Colon (tissue), 2 donors: ENCODE data around the gene SMARCD3.

ENCODE experiments used
- FAIRE-seq: peaks from 2 replicates; lab custom pipeline; 2012; peaks lifted over from hg19 to GRCh38; lab: Jason Lieb, UNC
- donor health status: control.
- donor health status: control.

Gene SMARCD3

GRCh38 chr7:151236406-151236805 lies 12.1 kb downstream of the SMARCD3 start:
- no peak for FAIRE-seq

DNA sequence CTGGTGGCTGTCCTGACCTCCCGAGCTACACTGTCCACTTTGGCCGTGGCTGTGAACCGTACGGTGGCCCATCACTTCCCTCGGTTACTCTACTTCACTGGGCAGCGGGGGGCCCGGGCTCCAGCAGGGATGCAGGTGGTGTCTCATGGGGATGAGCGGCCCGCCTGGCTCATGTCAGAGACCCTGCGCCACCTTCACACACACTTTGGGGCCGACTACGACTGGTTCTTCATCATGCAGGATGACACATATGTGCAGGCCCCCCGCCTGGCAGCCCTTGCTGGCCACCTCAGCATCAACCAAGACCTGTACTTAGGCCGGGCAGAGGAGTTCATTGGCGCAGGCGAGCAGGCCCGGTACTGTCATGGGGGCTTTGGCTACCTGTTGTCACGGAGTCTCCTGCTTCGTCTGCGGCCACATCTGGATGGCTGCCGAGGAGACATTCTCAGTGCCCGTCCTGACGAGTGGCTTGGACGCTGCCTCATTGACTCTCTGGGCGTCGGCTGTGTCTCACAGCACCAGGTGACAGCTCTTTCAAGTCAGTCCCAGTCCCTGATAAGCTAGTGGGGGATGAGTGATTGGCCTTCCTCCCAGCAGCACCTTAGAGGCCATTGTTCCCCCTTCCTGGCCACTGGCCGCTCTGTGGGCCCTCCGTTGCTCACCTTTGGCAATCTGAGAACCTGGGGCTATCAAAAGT lies 13.3 kb downstream of the SMARCD3 start:
- FAIRE-seq = no peak

GRCh38 chr7:151233804-151234203 lies 14.7 kb downstream of the SMARCD3 start:
- FAIRE-seq = no peak

DNA sequence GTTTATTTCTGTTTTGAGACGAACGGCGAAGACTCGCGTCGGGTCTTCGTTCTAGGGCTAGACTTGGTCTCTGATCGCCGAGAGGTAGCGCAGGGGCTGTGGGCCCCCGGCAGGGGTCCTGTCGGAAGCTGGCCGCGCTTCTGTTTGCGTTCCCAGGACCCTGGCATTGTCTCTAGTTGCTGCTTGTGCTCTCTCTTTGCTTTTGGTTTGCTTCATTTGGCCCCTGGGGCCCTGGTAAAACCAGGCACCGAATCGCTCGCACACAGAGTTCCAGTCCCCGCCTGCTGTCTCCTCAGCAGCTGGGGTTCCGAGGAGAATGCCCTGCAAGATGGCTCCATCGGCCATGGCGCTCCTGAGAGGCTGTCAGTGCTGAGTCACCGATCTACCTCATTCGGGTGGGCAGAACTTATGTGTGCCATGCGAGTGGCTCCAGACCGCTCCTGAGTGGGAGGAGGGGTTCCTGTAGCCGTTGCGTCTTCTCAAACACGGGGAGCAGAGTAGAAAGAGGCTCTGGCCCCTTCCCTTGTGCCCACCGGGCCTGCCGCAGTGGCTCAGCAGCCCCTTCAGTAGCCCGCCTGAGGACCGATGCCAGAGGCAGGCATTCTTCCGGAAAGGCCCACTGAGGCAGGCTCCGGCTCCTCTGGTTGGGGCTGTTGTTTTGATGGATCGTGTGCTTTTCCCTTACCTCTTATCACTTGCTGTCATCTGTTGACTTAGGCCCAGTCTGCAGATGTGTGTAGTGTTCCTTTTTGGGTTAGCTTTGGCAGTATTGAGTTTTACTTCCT lies 15.4 kb downstream of the SMARCD3 start:
- FAIRE-seq = no peak

GRCh38 chr7:151232091-151232916 lies 16.2 kb downstream of the SMARCD3 start, which contains the start of gene CHPF2:
TSS of gene CHPF2 (plus strand) at chr7:151232483. CDS start at chr7:151234012, 1,529 bp downstream.
- FAIRE-seq = no peak

DNA sequence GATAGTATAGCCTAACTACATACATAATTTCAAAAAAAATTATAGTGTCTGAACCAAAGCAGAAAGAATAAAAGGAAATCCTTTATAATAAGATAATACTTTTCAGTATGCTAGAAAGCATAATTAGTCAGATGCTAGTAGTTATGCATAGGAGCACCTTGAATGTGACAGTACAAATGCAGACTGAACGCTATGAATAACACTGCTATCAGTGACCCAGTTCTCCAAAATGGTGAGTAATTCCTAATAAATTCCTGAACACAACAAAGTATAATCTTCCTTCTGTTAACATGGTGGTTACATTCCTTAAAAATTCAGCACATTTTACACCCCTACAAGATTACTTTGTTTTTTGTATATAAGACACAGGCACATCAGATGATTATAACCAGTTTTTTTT lies 17.4 kb downstream of the SMARCD3 start:
- no peak for FAIRE-seq

DNA sequence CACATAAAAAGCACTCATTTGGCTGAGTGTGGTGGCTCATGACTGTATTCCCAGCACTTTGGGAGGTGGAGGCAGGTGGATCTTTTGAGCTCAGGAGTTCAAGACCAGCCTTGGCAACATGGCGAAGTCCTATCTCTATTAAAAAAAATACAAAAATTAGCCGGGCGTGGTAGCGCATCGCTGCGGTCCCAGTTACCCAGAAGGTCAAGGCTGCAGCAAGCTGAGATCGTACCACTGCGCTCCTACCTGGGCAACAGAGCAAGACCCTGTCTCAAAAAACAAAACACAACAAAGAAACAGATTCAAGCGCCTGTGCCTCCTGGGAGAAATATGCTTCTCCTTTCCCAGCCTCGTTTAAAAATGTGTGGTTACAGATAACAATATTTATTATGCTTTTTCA lies 19.2 kb downstream of the SMARCD3 start:
- no peak for FAIRE-seq

GRCh38 chr7:151228024-151228866 lies 20.2 kb downstream of the SMARCD3 start:
- no peak for FAIRE-seq

- peak; percentile 24 for FAIRE-seq
Observed at GRCh38 chr7:151226875-151227782, 21.4 kb downstream of the SMARCD3 start, which contains the start of gene ABCF2. TSS of gene ABCF2 (minus strand) at chr7:151227205. CDS start at chr7:151226458, 747 bp downstream.

- FAIRE-seq = no peak
Observed at GRCh38 chr7:151226560-151226874, 22.0 kb downstream of the SMARCD3 start.

- FAIRE-seq = no peak
Observed at GRCh38 chr7:151225948-151226510, 22.5 kb downstream of the SMARCD3 start.

- FAIRE-seq = no peak
Observed at GRCh38 chr7:151223728-151224127, 24.8 kb downstream of the SMARCD3 start.

DNA sequence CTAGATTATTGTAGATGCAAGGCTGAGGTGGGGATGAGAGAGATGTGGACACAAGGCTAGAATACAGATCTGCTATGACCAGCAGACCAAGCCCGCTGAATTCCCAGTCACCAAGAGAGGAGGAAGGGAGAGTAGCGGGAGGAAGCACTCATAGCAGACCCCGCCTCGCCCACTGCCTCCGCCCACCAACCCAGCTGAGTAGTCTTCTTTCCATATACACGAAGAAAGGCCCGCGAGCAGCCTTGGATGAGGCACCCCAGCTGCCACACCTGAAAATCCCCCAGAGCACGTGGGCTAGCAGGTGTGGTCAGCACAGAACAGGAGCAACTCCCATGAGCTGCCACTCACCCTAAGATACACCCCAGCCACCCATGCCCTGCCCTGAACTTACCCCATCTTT lies 30.3 kb downstream of the SMARCD3 start:
- no peak for FAIRE-seq

DNA sequence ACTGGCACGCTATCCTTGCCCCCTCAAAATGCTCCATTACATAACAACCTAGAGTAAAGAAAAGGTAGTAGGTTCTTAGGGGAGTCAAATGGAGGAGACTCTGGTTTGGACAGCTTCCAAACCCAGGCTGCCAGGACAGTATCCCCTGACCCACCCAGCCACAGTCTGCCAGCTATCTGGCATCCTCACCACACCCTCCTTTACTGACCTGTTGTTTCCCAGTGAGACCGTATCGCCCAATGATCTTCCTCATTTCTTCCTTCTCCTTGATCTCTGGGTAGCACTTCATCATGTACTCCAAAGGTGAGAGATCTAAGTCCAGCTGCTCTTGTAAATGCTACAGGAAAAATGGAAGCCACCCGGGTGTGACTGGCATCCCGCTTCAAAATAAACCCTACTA lies 33.1 kb downstream of the SMARCD3 start:
- FAIRE-seq = no peak

DNA sequence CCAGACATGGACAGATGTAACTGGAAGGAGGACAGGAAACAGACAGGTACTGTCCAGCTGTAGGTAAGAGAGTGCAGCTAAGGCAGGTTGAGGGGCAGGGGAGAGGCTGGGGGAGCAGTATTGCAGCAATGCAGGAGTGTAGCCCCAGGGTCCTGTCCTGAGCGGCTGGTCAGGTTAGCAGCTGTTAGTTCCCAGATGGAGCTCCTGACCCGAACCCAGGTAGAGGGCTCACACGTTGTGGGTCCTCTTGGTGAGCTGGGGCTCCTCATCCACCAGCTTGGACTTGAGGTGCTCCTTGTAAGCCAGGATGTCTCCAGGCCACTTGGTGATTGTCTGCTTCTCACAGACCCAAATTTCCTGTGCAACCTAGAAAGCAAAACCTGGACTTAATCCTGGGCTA lies 34.7 kb downstream of the SMARCD3 start:
- no peak for FAIRE-seq

DNA sequence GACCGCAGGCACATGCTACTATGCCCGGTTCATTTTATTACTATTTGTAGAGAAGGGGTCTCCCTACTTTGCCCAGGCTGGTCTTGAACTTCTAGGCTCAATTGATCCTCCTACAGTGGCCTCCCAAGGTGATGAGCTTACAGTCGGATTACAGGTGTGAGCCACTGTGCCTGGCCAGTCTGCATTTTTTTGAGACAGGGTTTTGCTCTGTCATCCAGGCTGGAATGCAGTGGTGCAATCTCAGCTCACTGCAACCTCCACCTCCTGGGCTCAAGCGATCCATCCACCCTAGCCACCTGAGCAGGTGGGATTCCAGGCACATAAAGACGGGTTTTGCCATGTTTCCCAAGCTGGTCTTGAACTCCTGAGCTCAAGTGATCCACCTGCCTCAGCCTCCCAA lies 35.9 kb downstream of the SMARCD3 start:
- no peak for FAIRE-seq

GRCh38 chr7:151211155-151211772 lies 37.2 kb downstream of the SMARCD3 start:
- FAIRE-seq = no peak

- no peak for FAIRE-seq
Observed at GRCh38 chr7:151210087-151210854, 38.2 kb downstream of the SMARCD3 start, which contains the start of gene H2BK1. TSS of gene H2BK1 (minus strand) at chr7:151210488. CDS start at chr7:151210318, 170 bp downstream.

DNA sequence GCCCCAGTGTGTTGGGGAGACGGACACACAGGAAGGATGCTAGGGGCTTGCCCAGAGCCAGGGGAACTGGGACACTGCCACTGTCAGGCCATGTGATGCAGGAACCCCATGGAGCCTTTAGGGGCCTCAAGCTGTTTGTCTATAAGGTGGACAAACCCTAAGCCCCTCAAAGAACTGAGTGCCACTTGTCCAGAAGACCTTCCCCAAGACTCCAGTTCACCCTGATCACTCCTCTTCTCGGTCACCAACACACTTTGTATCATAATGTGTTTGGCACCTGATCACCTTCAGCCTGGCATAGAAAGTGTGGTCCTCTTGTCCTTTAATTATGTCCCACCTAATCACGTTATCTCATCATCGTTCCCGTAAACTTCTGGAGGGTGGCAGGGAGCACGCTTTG lies 38.9 kb downstream of the SMARCD3 start:
- no peak for FAIRE-seq
